22Rv1 (cell line): Measurements from ENCODE around the gene RGS16.

Experiments
- ZFX ChIP-seq: fragments of 450-650 bp; IDR thresholded peaks from 2 replicates; pipeline ENCODE4 v1.6.1; 2017; ENCODE audit warnings: antibody characterized with exemption, borderline replicate concordance
- TF ChIP-seq, protein P1 (sequence below): fragments of 450-650 bp; IDR thresholded peaks from 2 replicates; pipeline ENCODE4 v1.5.1; 2017; ENCODE audit warnings: mild to moderate bottlenecking

GRCh38 chr1:182629499-182630096 is 25.4 kb upstream of the RGS16 start:
- TF ChIP-seq, protein P1, sequence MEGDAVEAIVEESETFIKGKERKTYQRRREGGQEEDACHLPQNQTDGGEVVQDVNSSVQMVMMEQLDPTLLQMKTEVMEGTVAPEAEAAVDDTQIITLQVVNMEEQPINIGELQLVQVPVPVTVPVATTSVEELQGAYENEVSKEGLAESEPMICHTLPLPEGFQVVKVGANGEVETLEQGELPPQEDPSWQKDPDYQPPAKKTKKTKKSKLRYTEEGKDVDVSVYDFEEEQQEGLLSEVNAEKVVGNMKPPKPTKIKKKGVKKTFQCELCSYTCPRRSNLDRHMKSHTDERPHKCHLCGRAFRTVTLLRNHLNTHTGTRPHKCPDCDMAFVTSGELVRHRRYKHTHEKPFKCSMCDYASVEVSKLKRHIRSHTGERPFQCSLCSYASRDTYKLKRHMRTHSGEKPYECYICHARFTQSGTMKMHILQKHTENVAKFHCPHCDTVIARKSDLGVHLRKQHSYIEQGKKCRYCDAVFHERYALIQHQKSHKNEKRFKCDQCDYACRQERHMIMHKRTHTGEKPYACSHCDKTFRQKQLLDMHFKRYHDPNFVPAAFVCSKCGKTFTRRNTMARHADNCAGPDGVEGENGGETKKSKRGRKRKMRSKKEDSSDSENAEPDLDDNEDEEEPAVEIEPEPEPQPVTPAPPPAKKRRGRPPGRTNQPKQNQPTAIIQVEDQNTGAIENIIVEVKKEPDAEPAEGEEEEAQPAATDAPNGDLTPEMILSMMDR, result no peak
- no peak for TF ChIP-seq ZFX
